ENCODE data around the gene SYNPO. TPM values are rescaled to one million over a fixed set of nuclear protein-coding genes. Genes with fewer than 3 reads are reported as not detected.

Gene SYNPO
- total RNA-seq, 4 donors from 2014 or later: 15.5 to 89.4 (median 41.8) TPM

- 54 to 73% methylated on average over 1 to 2 of the region's 2 CpGs for WGBS, 2 donors (ENCODE audit: low coverage in 1 of 2)
- H3K4me1 ChIP-seq: peaks cover 4 to 24% (median 19%) of the 10 kb centered on the region in 4 donors
- DNase-seq: no peak
Measured at GRCh38 chr5:150633429-150633828, 7.0 kb upstream of the SYNPO start.

GRCh38 chr5:150636391-150637244, 3.8 kb upstream of the SYNPO start:
- Histone ChIP-seq H3K27ac (peak overlapping the region; percentile 12 to 89 (median 53)), H3K36me3 (no peaks in the 10 kb centered on the region), H3K27me3 (no peaks in the 10 kb centered on the region), H3K4me1 (peaks cover 14 to 47% (median 28%) of the 10 kb centered on the region in 4 donors), H3K4me3 (no peak overlapping the region), H3K9me3 (no peaks in the 10 kb centered on the region)
- in situ Hi-C loops (cut with MboI; ENCODE audit: low pct_ligation_motif_present in 1 of 4, low pct_unique_long_range_greater_than_20kb in 1 of 4, low sequenced_read_pairs in 3 of 4): no loop called here
- no peak for TF ChIP-seq POLR2AphosphoS5 (IDR thresholded peaks at IDR 0.05)
- TF ChIP-seq EP300 (IDR thresholded peaks at IDR 0.05; ENCODE audit: low read depth): no peak
- no peak for TF ChIP-seq POLR2A (IDR thresholded peaks at IDR 0.05)
- TF ChIP-seq CTCF (IDR thresholded peaks at IDR 0.05): no peak
- intact Hi-C loops (cut with DNase I; ENCODE audit: low total_unique reads): no loop called here
- DNase-seq: peak; percentile 68
- WGBS, 2 donors (ENCODE audit: low coverage in 1 of 2): 53 to 70% methylated on average over 3 to 6 of the region's 6 CpGs

More at GRCh38 chr5:150633429-150633828, 7.0 kb upstream of the SYNPO start:
- Histone ChIP-seq H3K27me3 (no peaks in the 10 kb centered on the region), H3K9me3 (no peaks in the 10 kb centered on the region), H3K4me3 (no peak overlapping the region), H3K27ac (peak overlapping the region in 1 of 4 donors; percentile 21), H3K36me3 (no peaks in the 10 kb centered on the region)
- intact Hi-C loops (cut with DNase I; ENCODE audit: low total_unique reads): no loop called here
- in situ Hi-C loops (cut with MboI; ENCODE audit: low pct_ligation_motif_present in 1 of 4, low pct_unique_long_range_greater_than_20kb in 1 of 4, low sequenced_read_pairs in 3 of 4): no loop called here
- TF ChIP-seq EP300 (IDR thresholded peaks at IDR 0.05; ENCODE audit: low read depth) (no peak), POLR2AphosphoS5 (IDR thresholded peaks at IDR 0.05) (no peak), POLR2A (IDR thresholded peaks at IDR 0.05) (no peak), CTCF (IDR thresholded peaks at IDR 0.05) (no peak)

- no peak for DNase-seq
- H3K4me3 ChIP-seq: no peak overlapping the region
- intact Hi-C loops (cut with DNase I; ENCODE audit: low total_unique reads): no loop called here
- peaks cover 15 to 55% (median 34%) of the 10 kb centered on the region in 4 donors for H3K4me1 ChIP-seq
- no peak for TF ChIP-seq CTCF (IDR thresholded peaks at IDR 0.05)
- no peak for TF ChIP-seq POLR2A (IDR thresholded peaks at IDR 0.05)
- TF ChIP-seq EP300 (IDR thresholded peaks at IDR 0.05; ENCODE audit: low read depth): no peak
- TF ChIP-seq POLR2AphosphoS5 (IDR thresholded peaks at IDR 0.05): peak in 1 of 3 donors; percentile 20
- H3K27ac ChIP-seq: peak overlapping the region; percentile 47 to 89 (median 68)
- WGBS, 2 donors (ENCODE audit: low coverage in 1 of 2): 31 to 51% methylated on average over 9 to 21 of the region's 21 CpGs
- H3K9me3 ChIP-seq: no peaks in the 10 kb centered on the region
- in situ Hi-C loops (cut with MboI; ENCODE audit: low pct_ligation_motif_present in 1 of 4, low pct_unique_long_range_greater_than_20kb in 1 of 4, low sequenced_read_pairs in 3 of 4): no loop called here
- H3K36me3 ChIP-seq: no peaks in the 10 kb centered on the region
- no peaks in the 10 kb centered on the region for H3K27me3 ChIP-seq
Measured at GRCh38 chr5:150637245-150638052, 3.0 kb upstream of the SYNPO start.

- intact Hi-C loops (cut with DNase I; ENCODE audit: low total_unique reads) (no loop called here), in situ Hi-C loops (cut with MboI; ENCODE audit: low pct_ligation_motif_present in 1 of 4, low pct_unique_long_range_greater_than_20kb in 1 of 4, low sequenced_read_pairs in 3 of 4) (no loop called here)
- no peaks in the 10 kb centered on the region for H3K36me3 ChIP-seq
- no peak overlapping the region for H3K4me3 ChIP-seq
- H3K4me1 ChIP-seq: peaks cover 20 to 61% (median 37%) of the 10 kb centered on the region in 4 donors
- TF ChIP-seq POLR2AphosphoS5 (IDR thresholded peaks at IDR 0.05) (no peak), POLR2A (IDR thresholded peaks at IDR 0.05) (no peak), CTCF (IDR thresholded peaks at IDR 0.05) (no peak), EP300 (IDR thresholded peaks at IDR 0.05; ENCODE audit: low read depth) (no peak)
- H3K27ac ChIP-seq: peak overlapping the region; percentile 59 to 89 (median 81)
- 45 to 50% methylated on average over 1 of the region's 1 CpG for WGBS, 2 donors (ENCODE audit: low coverage in 1 of 2)
- no peak for DNase-seq
- H3K27me3 ChIP-seq: no peaks in the 10 kb centered on the region
- no peaks in the 10 kb centered on the region for H3K9me3 ChIP-seq
Measured at GRCh38 chr5:150638053-150638444, 2.4 kb upstream of the SYNPO start.

Data from transverse colon (tissue), 4 donors.